GM12873 (cell line): ENCODE measurements around the gene BIRC6.

ENCODE experiments used
- CTCF ChIP-seq: IDR thresholded peaks from 2 replicates; pipeline ENCODE4 v1.5.1; 2012; ENCODE audit warnings: low read depth, mild to moderate bottlenecking, moderate library complexity, low read length, control low read depth; ENCODE audit not compliant: insufficient read depth; ENCODE audit errors: missing control alignments

The BIRC6 gene

GRCh38 chr2:32356681-32357317 is at the start of gene BIRC6:
BIRC6 (plus strand) TSS chr2:32357023; CDS start chr2:32357162, 139 bp downstream.
- no peak for TF ChIP-seq CTCF

GRCh38 chr2:32310577-32310976 is 46.2 kb upstream of the BIRC6 start:
- no peak for TF ChIP-seq CTCF

- TF ChIP-seq CTCF, result no peak
Measured at GRCh38 chr2:32314886-32315285, 41.9 kb upstream of the BIRC6 start.

GRCh38 chr2:32330136-32330535 is 26.7 kb upstream of the BIRC6 start:
- no peak for TF ChIP-seq CTCF

- TF ChIP-seq CTCF, result no peak
Measured at GRCh38 chr2:32342801-32343200, 14.0 kb upstream of the BIRC6 start.

- no peak for TF ChIP-seq CTCF
Measured at GRCh38 chr2:32355976-32356680, 695 bp upstream of the BIRC6 start.

GRCh38 chr2:32357318-32358110 is 691 bp downstream of the BIRC6 start:
- no peak for TF ChIP-seq CTCF
